ENCODE data around the gene VAPB. TPM values are rescaled to one million over a fixed set of nuclear protein-coding genes. Genes with fewer than 3 reads are reported as not detected.

The VAPB gene
- total RNA-seq, 1 donor from 2014 or later = 47.6 TPM

- Mint-ChIP-seq H3K4me1 (ENCODE audit: unreplicated experiment) (no peaks in the 10 kb centered on the region), H3K36me3 (ENCODE audit: unreplicated experiment) (peaks cover 9% of the 10 kb centered on the region), H3K9me3 (ENCODE audit: unreplicated experiment) (peaks cover 25% of the 10 kb centered on the region), H3K4me3 (ENCODE audit: unreplicated experiment) (no peak overlapping the region), H3K27me3 (ENCODE audit: unreplicated experiment) (no peaks in the 10 kb centered on the region), H3K27ac (ENCODE audit: unreplicated experiment) (no peak overlapping the region)
- no peak for DNase-seq (ENCODE audit: extremely low spot score, unreplicated experiment)
- TF ChIP-seq CTCF (IDR thresholded peaks at IDR 0.05) = no peak
Measured at GRCh38 chr20:58482416-58482815, 93.4 kb downstream of the VAPB start.

- H3K36me3 Mint-ChIP-seq (ENCODE audit: unreplicated experiment) = peaks cover 7% of the 10 kb centered on the region
- no peak for TF ChIP-seq CTCF (IDR thresholded peaks at IDR 0.05)
- no peak overlapping the region for H3K4me3 Mint-ChIP-seq (ENCODE audit: unreplicated experiment)
- DNase-seq (ENCODE audit: extremely low spot score, unreplicated experiment) = no peak
- peaks cover 21% of the 10 kb centered on the region for H3K9me3 Mint-ChIP-seq (ENCODE audit: unreplicated experiment)
- no peaks in the 10 kb centered on the region for H3K4me1 Mint-ChIP-seq (ENCODE audit: unreplicated experiment)
- no peak overlapping the region for H3K27ac Mint-ChIP-seq (ENCODE audit: unreplicated experiment)
- H3K27me3 Mint-ChIP-seq (ENCODE audit: unreplicated experiment) = no peaks in the 10 kb centered on the region
Measured at GRCh38 chr20:58483051-58483450, 94.0 kb downstream of the VAPB start.

GRCh38 chr20:58483470-58483869 is 94.4 kb downstream of the VAPB start:
- Mint-ChIP-seq H3K4me3 (ENCODE audit: unreplicated experiment) (no peak overlapping the region), H3K27ac (ENCODE audit: unreplicated experiment) (no peak overlapping the region), H3K4me1 (ENCODE audit: unreplicated experiment) (no peaks in the 10 kb centered on the region), H3K27me3 (ENCODE audit: unreplicated experiment) (no peaks in the 10 kb centered on the region), H3K9me3 (ENCODE audit: unreplicated experiment) (peaks cover 19% of the 10 kb centered on the region), H3K36me3 (ENCODE audit: unreplicated experiment) (peaks cover 7% of the 10 kb centered on the region)
- DNase-seq (ENCODE audit: extremely low spot score, unreplicated experiment) = no peak
- no peak for TF ChIP-seq CTCF (IDR thresholded peaks at IDR 0.05)

GRCh38 chr20:58485393-58485792 is 96.4 kb downstream of the VAPB start:
- Mint-ChIP-seq H3K36me3 (ENCODE audit: unreplicated experiment) (peaks cover 12% of the 10 kb centered on the region), H3K4me3 (ENCODE audit: unreplicated experiment) (no peak overlapping the region), H3K27me3 (ENCODE audit: unreplicated experiment) (peaks cover under 1% of the 10 kb centered on the region), H3K27ac (ENCODE audit: unreplicated experiment) (no peak overlapping the region), H3K4me1 (ENCODE audit: unreplicated experiment) (no peaks in the 10 kb centered on the region), H3K9me3 (ENCODE audit: unreplicated experiment) (peaks cover 29% of the 10 kb centered on the region)
- no peak for TF ChIP-seq CTCF (IDR thresholded peaks at IDR 0.05)
- DNase-seq (ENCODE audit: extremely low spot score, unreplicated experiment) = no peak

- DNase-seq (ENCODE audit: extremely low spot score, unreplicated experiment) = no peak
- Mint-ChIP-seq H3K27me3 (ENCODE audit: unreplicated experiment) (peaks cover 7% of the 10 kb centered on the region), H3K4me3 (ENCODE audit: unreplicated experiment) (no peak overlapping the region), H3K27ac (ENCODE audit: unreplicated experiment) (no peak overlapping the region), H3K4me1 (ENCODE audit: unreplicated experiment) (no peaks in the 10 kb centered on the region), H3K36me3 (ENCODE audit: unreplicated experiment) (peaks cover 12% of the 10 kb centered on the region), H3K9me3 (ENCODE audit: unreplicated experiment) (peaks cover 32% of the 10 kb centered on the region)
- no peak for TF ChIP-seq CTCF (IDR thresholded peaks at IDR 0.05)
Measured at GRCh38 chr20:58486207-58486606, 97.2 kb downstream of the VAPB start.

All from osteocyte (in vitro differentiated cells).